Fibroblast of lung (primary cell): ENCODE results near the gene HECTD1. TPM values are rescaled to one million over a fixed set of nuclear protein-coding genes. Genes with fewer than 3 reads are reported as not detected.

Source experiments
- DNase-seq, 2 donors: peaks; one replicate each; pipeline versions ENCODE4 v3.0.0 to v3.0.0-alpha.2; 2010; ENCODE audit warnings: low read depth in 2 of 2
- H2AFZ ChIP-seq: 2 replicates; pipeline ENCODE4 v1.5.1; 2012; ENCODE audit warnings: low read length, control low read depth, inconsistent platforms
- H3K27ac ChIP-seq: 2 replicates; pipeline ENCODE4 v1.5.1; 2011; ENCODE audit warnings: low read length, control low read depth; ENCODE audit not compliant: insufficient read depth
- H3K27me3 ChIP-seq: 2 replicates; pipeline ENCODE4 v1.5.1; 2011; ENCODE audit warnings: mild to moderate bottlenecking, low read length; ENCODE audit not compliant: control insufficient read depth, insufficient read depth
- H3K36me3 ChIP-seq: 2 replicates; pipeline ENCODE4 v1.5.1; 2011; ENCODE audit warnings: low read length; ENCODE audit not compliant: control insufficient read depth, insufficient read depth
- H3K4me1 ChIP-seq: 2 replicates; pipeline ENCODE4 v1.5.1; 2011; ENCODE audit warnings: low read length; ENCODE audit not compliant: control insufficient read depth, insufficient read depth; ENCODE audit errors: extremely low read depth
- H3K4me2 ChIP-seq: 2 replicates; pipeline ENCODE4 v1.5.1; 2011; ENCODE audit warnings: low read length, control low read depth; ENCODE audit not compliant: insufficient read depth; ENCODE audit errors: extremely low read depth
- H3K4me3 ChIP-seq, 4 experiments: fragments of 200-600 bp in 1 of 4; sonication (generic) in 1 of 4; replicated peaks in 1 of 4; 2 replicates each; pipeline ENCODE4 v1.5.1; 2011 to 2016; ENCODE audit warnings: low read length in 4 of 4, low read depth in 3 of 4, mild to moderate bottlenecking in 3 of 4, control low read depth in 2 of 4, inconsistent platforms in 1 of 4, mixed read lengths in 1 of 4; ENCODE audit not compliant: insufficient read depth in 1 of 4; ENCODE audit errors: control extremely low read depth in 1 of 4
- H3K79me2 ChIP-seq: 2 replicates; pipeline ENCODE4 v1.5.1; 2012; ENCODE audit warnings: mild to moderate bottlenecking, low read length, inconsistent platforms; ENCODE audit not compliant: control insufficient read depth, insufficient read depth
- H3K9ac ChIP-seq: 2 replicates; pipeline ENCODE4 v1.5.1; 2011; ENCODE audit warnings: mild to moderate bottlenecking, low read length, control low read depth; ENCODE audit not compliant: insufficient read depth
- H3K9me3 ChIP-seq: 2 replicates; pipeline ENCODE4 v1.5.1; 2012; ENCODE audit warnings: low read depth, low read length; ENCODE audit not compliant: control insufficient read depth, insufficient read depth
- H4K20me1 ChIP-seq: 2 replicates; pipeline ENCODE4 v1.5.1; 2011; ENCODE audit warnings: low read length; ENCODE audit not compliant: control insufficient read depth, insufficient read depth; ENCODE audit errors: extremely low read depth
- CTCF ChIP-seq, 2 donors: IDR thresholded peaks in 1 of 2; conservative IDR thresholded peaks in 1 of 2; 1 replicate in 1 of 2; 2 replicates in 1 of 2; pipeline ENCODE4 v1.5.1; 2011 to 2012; ENCODE audit warnings: low read length in 2 of 2, control low read depth in 1 of 2, inconsistent platforms in 1 of 2, low read depth in 1 of 2, mild to moderate bottlenecking in 1 of 2
- EZH2 ChIP-seq: IDR thresholded peaks from 2 replicates; pipeline ENCODE4 v1.5.1; 2012; ENCODE audit warnings: low read length, control low read depth, mild to moderate bottlenecking; ENCODE audit errors: missing control alignments
- polyA plus RNA-seq, 2 donors: library from polyadenylated mRNA; depleted of rRNA in 1 of 2; stranded (reverse) in 1 of 2; unstranded in 1 of 2; fragments of >200 nt; gene quantifications; 2 replicates each; pipeline ENCODE4 v1.2.1, GENCODE V29; 2011 to 2012; ENCODE audit warnings: missing spikeins in 1 of 2
- total RNA-seq: library from RNA; depleted of rRNA; stranded (reverse); fragments of >200 nt; gene quantifications from 2 replicates; pipeline ENCODE4 v1.2.1, GENCODE V29; 2014

The HECTD1 gene
- total and polyA plus RNA-seq, 2 donors (not counting 1 experiment from before 2014, with no cell fraction given), result 135 to 534 TPM

- no peak overlapping the region for H3K27ac ChIP-seq
- peaks cover 12% of the 10 kb centered on the region for H3K4me1 ChIP-seq
- H3K4me2 ChIP-seq, result no peak overlapping the region
- TF ChIP-seq EZH2, result no peak
- TF ChIP-seq CTCF (conservative IDR thresholded peaks at IDR 0.05 in 1 of 2, IDR thresholded peaks at IDR 0.05 in 1 of 2; ENCODE audit: low read depth in 1 of 2, low read length in 2 of 2), result no peak
- H3K9me3 ChIP-seq, result no peaks in the 10 kb centered on the region
- DNase-seq, result no peak
- no peak overlapping the region for H2AFZ ChIP-seq
- H3K79me2 ChIP-seq, result peaks cover 7% of the 10 kb centered on the region
- H3K36me3 ChIP-seq, result peaks cover 3% of the 10 kb centered on the region
- no peaks in the 10 kb centered on the region for H4K20me1 ChIP-seq
- H3K9ac ChIP-seq, result no peak overlapping the region
- H3K4me3 ChIP-seq, result no peak overlapping the region
- no peaks in the 10 kb centered on the region for H3K27me3 ChIP-seq
These were observed 40.6 kb downstream of the HECTD1 start for GRCh38 chr14:31167032-31167431.

- Histone ChIP-seq H3K4me2 (no peak overlapping the region), H3K4me1 (peaks cover 12% of the 10 kb centered on the region), H3K4me3 (no peak overlapping the region), H2AFZ (no peak overlapping the region), H3K79me2 (peaks cover 7% of the 10 kb centered on the region), H3K9me3 (no peaks in the 10 kb centered on the region), H4K20me1 (no peaks in the 10 kb centered on the region), H3K27me3 (no peaks in the 10 kb centered on the region), H3K27ac (peak overlapping the region; percentile 43), H3K9ac (no peak overlapping the region), H3K36me3 (peaks cover 5% of the 10 kb centered on the region)
- DNase-seq, result peak in 1 of 2 donors; percentile 2
- TF ChIP-seq EZH2 (no peak), CTCF (conservative IDR thresholded peaks at IDR 0.05 in 1 of 2, IDR thresholded peaks at IDR 0.05 in 1 of 2; ENCODE audit: low read depth in 1 of 2, low read length in 2 of 2) (no peak)
These were observed 41.4 kb downstream of the HECTD1 start for GRCh38 chr14:31166271-31166561.

GRCh38 chr14:31164115-31164514 lies 43.5 kb downstream of the HECTD1 start:
- H3K4me1 ChIP-seq, result peaks cover 14% of the 10 kb centered on the region
- TF ChIP-seq EZH2 (no peak), CTCF (conservative IDR thresholded peaks at IDR 0.05 in 1 of 2, IDR thresholded peaks at IDR 0.05 in 1 of 2; ENCODE audit: low read depth in 1 of 2, low read length in 2 of 2) (no peak)
- peak overlapping the region; percentile 29 for H3K27ac ChIP-seq
- no peak overlapping the region for H3K4me2 ChIP-seq
- no peak overlapping the region for H2AFZ ChIP-seq
- no peaks in the 10 kb centered on the region for H3K27me3 ChIP-seq
- peaks cover 7% of the 10 kb centered on the region for H3K79me2 ChIP-seq
- H3K9me3 ChIP-seq, result no peaks in the 10 kb centered on the region
- no peaks in the 10 kb centered on the region for H4K20me1 ChIP-seq
- no peak overlapping the region for H3K4me3 ChIP-seq
- peaks cover 6% of the 10 kb centered on the region for H3K36me3 ChIP-seq
- no peak overlapping the region for H3K9ac ChIP-seq
- DNase-seq, result no peak
